GM23248 (cell line): ENCODE results near the gene ZNF302.

Source experiments
- EZH2 ChIP-seq: fragments of 200-600 bp; sonication (generic); IDR thresholded peaks from 2 replicates; pipeline ENCODE4 v1.6.1; 2018; ENCODE audit warnings: antibody characterized with exemption, mild to moderate bottlenecking; ENCODE audit not compliant: insufficient read depth, poor library complexity, severe bottlenecking
- EZH2phosphoT487 ChIP-seq: fragments of 200-600 bp; sonication (generic); IDR thresholded peaks from 2 replicates; pipeline ENCODE4 v1.6.1; 2018; ENCODE audit warnings: antibody characterized with exemption, moderate library complexity, mild to moderate bottlenecking, low read depth; ENCODE audit not compliant: insufficient read depth

- TF ChIP-seq EZH2 (no peak), EZH2phosphoT487 (no peak)
Observed at GRCh38 chr19:34661357-34661756, 16.1 kb upstream of the ZNF302 start.
